Left kidney (tissue), 1 donor: ENCODE results near the gene KCTD13. TPM values are rescaled to one million over a fixed set of nuclear protein-coding genes. Genes with fewer than 3 reads are reported as not detected.

Source experiments
- polyA plus RNA-seq: library from polyadenylated mRNA; unstranded; fragments of 120-200 nt; gene quantifications from one replicate; pipeline ENCODE4 v1.2.1, GENCODE V29; 2013; ENCODE audit not compliant: insufficient read length

Gene KCTD13
- polyA plus RNA-seq, 1 donor, result 23.9 TPM

Other genes starting within 250 kb of the KCTD13 start
- gene QPRT, start 247.0 kb downstream of the KCTD13 start, polyA plus RNA-seq, result 148 TPM
- 0.32 TPM for gene C16orf54, start 180.2 kb downstream of the KCTD13 start, polyA plus RNA-seq
- 0.08 TPM for gene ZG16, start 148.0 kb downstream of the KCTD13 start, polyA plus RNA-seq
- gene KIF22, start 135.5 kb downstream of the KCTD13 start, polyA plus RNA-seq, result 89.2 TPM
- 304 TPM for gene MAZ, start 119.7 kb downstream of the KCTD13 start, polyA plus RNA-seq
- gene PRRT2, start 114.0 kb downstream of the KCTD13 start, polyA plus RNA-seq, result 19.4 TPM
- gene PAGR1, start 110.1 kb downstream of the KCTD13 start, polyA plus RNA-seq, result 33.5 TPM
- 15.3 TPM for gene MVP, start 105.8 kb downstream of the KCTD13 start, polyA plus RNA-seq
- gene CDIPT, start 63.0 kb downstream of the KCTD13 start, polyA plus RNA-seq, result 79.4 TPM
- gene SEZ6L2, start 26.7 kb downstream of the KCTD13 start, polyA plus RNA-seq, result 8.2 TPM
- 0.86 TPM for gene ASPHD1, start 25.7 kb downstream of the KCTD13 start, polyA plus RNA-seq
- 93.1 TPM for gene TMEM219, start 35.9 kb upstream of the KCTD13 start, polyA plus RNA-seq
- gene TAOK2, start 47.6 kb upstream of the KCTD13 start, polyA plus RNA-seq, result 45.3 TPM
- 17.0 TPM for gene HIRIP3, start 69.4 kb upstream of the KCTD13 start, polyA plus RNA-seq
- gene INO80E, start 70.0 kb upstream of the KCTD13 start, polyA plus RNA-seq, result 46.2 TPM
- gene DOC2A, start 84.8 kb upstream of the KCTD13 start, polyA plus RNA-seq, result 3.0 TPM
- not detected for gene C16orf92, start 97.0 kb upstream of the KCTD13 start, polyA plus RNA-seq
- 1.2 TPM for gene TLCD3B, start 105.0 kb upstream of the KCTD13 start, polyA plus RNA-seq
- gene ALDOA, start 139.5 kb upstream of the KCTD13 start, polyA plus RNA-seq, result 449 TPM
- gene PPP4C, start 149.8 kb upstream of the KCTD13 start, polyA plus RNA-seq, result 82.7 TPM
- 1.1 TPM for gene TBX6, start 165.7 kb upstream of the KCTD13 start, polyA plus RNA-seq
- gene YPEL3, start 170.0 kb upstream of the KCTD13 start, polyA plus RNA-seq, result 43.1 TPM
- 13.6 TPM for gene GDPD3, start 187.3 kb upstream of the KCTD13 start, polyA plus RNA-seq
- 73.6 TPM for gene MAPK3, start 197.0 kb upstream of the KCTD13 start, polyA plus RNA-seq